22Rv1 (cell line): Measurements from ENCODE around the gene ALDH1B1.

Experiments used
- ZFX ChIP-seq: fragments of 450-650 bp; IDR thresholded peaks from 2 replicates; pipeline ENCODE4 v1.6.1; 2017; ENCODE audit warnings: antibody characterized with exemption, borderline replicate concordance
- TF ChIP-seq, protein P1 (sequence below): fragments of 450-650 bp; IDR thresholded peaks from 2 replicates; pipeline ENCODE4 v1.5.1; 2017; ENCODE audit warnings: mild to moderate bottlenecking

DNA sequence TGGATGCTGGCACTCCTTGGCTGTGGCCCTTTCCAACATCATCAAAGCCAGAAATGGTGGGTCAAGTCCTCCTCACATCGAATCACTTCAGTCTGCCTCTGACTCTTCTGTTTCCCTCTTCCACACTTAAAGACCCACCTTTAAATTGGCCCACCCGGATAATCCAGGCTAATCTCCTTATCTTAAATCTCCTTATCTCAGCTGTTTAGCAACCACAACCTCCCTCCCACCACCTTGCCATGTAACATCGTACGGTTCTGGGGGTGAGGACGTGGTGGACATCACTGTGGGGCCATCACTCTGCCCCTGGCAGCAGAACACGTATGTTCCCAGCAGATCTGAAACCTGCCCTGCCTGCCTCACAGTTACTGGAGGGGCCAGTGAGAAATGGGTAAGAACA, 20.2 kb downstream of the ALDH1B1 start:
- TF ChIP-seq, protein P1, sequence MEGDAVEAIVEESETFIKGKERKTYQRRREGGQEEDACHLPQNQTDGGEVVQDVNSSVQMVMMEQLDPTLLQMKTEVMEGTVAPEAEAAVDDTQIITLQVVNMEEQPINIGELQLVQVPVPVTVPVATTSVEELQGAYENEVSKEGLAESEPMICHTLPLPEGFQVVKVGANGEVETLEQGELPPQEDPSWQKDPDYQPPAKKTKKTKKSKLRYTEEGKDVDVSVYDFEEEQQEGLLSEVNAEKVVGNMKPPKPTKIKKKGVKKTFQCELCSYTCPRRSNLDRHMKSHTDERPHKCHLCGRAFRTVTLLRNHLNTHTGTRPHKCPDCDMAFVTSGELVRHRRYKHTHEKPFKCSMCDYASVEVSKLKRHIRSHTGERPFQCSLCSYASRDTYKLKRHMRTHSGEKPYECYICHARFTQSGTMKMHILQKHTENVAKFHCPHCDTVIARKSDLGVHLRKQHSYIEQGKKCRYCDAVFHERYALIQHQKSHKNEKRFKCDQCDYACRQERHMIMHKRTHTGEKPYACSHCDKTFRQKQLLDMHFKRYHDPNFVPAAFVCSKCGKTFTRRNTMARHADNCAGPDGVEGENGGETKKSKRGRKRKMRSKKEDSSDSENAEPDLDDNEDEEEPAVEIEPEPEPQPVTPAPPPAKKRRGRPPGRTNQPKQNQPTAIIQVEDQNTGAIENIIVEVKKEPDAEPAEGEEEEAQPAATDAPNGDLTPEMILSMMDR: no peak
- TF ChIP-seq ZFX: no peak
